SK-N-MC (cell line): ENCODE results near the gene CCDC27.

ENCODE experiments used
- EZH2 ChIP-seq: fragments of 200-600 bp; sonication (generic); IDR thresholded peaks from one replicate; pipeline ENCODE4 v1.6.1; 2017; ENCODE audit warnings: antibody characterized with exemption
- FOXP2 ChIP-seq: optimal IDR thresholded peaks from 2 replicates; pipeline ENCODE3; 2011; ENCODE audit warnings: mild to moderate bottlenecking, moderate library complexity; ENCODE audit not compliant: insufficient read depth; ENCODE audit errors: extremely low read length, control extremely low read depth
- POLR2AphosphoS5 ChIP-seq: IDR thresholded peaks from 2 replicates; pipeline ENCODE4 v1.6.1; 2012; ENCODE audit warnings: mild to moderate bottlenecking, low read depth, low read length, borderline replicate concordance

GRCh38 chr1:3762151-3762872 is 10.1 kb downstream of the CCDC27 start:
- TF ChIP-seq POLR2AphosphoS5 (no peak), EZH2 (no peak), FOXP2 (no peak)
